SIG-M5 (cell line): Measurements from ENCODE around the gene HNRNPA0.
"Not testable (repeated sequence)": the region's sequence is repeated elsewhere in the genome, so short reads cannot be mapped to it uniquely, and the experiment has no call there.

ENCODE experiments used
- DNase-seq: peaks from one replicate; lab custom pipeline; 2025; lab: John Stamatoyannopoulos, UW

Gene HNRNPA0

DNA sequence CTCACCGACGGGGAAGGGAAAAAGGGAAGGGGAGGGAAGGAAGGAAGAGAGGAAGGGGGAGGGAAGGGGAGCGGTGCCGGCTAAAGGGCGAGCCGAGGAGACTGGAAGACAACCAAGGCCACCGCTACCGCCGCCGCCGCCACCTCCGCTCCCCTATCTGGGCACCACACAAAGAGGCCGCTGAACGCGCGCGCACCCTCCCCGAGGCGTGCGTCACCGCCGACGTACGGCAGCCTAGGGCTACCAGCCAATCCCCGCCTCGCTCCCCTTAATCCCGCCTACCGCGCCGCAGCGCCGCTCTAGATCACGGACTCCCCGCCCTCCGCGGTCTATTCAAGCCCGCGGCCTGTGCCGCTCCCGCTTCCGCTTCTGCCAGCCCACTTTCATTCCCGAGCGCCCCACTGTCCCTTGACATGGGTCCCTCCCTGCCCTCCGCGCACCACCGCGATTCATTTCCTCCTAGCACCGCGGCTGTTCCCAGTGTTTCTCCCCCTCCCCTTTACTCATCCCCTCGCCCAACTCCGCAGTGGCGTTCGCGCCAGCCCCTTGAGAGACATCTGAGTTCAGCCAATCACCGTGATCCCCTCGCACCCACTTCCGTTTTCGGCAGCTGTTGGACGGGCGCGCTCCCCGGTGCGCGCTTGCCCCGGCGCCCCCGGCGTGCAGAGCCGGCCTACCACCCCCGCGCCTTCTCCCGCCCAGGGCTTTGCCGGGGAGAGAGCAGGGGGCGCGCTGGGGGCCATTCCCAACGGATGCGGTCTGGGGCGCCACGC, at the start of gene HNRNPA0:
TSS of gene HNRNPA0 (minus strand) at position 176 of the 773 bp plus-strand sequence. CDS start 297 bp downstream, outside the sequence.
- peak; percentile 92 for DNase-seq

DNA sequence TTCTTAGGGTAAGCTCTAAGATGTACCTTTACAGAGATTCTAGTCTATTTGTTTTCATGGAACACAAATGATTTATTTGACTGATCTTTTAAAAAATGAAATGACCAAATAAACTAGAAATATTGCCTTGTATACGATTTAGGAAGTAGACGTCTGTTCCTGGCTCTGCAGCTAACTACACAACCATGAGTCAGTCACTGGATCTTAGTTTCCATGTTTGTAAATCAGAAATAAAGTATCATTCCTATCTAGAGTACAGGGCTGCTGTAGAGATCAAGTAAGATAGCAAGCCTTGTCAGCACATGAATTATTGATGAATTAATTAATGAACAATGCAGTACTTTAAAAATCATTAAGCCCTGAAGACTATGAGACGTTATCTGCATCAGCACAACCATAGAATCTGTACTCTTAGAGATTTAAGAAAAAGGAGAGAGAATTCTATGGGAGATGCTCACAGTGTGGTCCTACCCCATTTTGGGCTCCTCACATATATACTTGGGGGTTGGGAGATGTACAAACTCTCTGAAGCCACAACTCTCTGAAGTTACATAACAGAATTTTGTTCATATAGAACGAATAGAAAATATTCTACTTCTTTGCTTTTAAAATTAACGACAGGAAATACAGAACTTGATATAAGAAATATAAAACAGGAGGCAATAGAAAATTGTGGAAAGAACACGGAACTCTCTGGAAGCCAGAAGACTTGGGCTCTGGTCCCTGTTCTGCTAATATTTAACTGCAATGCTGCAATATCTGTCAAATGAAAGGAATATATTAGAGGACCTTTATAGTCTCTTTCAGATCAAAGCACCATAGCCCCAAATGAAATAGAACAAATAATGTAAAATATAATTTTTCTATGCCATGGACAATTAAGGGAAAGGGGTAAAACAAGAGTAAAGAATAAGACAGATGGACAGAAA, 48.4 kb upstream of the HNRNPA0 start:
- no peak for DNase-seq

DNA sequence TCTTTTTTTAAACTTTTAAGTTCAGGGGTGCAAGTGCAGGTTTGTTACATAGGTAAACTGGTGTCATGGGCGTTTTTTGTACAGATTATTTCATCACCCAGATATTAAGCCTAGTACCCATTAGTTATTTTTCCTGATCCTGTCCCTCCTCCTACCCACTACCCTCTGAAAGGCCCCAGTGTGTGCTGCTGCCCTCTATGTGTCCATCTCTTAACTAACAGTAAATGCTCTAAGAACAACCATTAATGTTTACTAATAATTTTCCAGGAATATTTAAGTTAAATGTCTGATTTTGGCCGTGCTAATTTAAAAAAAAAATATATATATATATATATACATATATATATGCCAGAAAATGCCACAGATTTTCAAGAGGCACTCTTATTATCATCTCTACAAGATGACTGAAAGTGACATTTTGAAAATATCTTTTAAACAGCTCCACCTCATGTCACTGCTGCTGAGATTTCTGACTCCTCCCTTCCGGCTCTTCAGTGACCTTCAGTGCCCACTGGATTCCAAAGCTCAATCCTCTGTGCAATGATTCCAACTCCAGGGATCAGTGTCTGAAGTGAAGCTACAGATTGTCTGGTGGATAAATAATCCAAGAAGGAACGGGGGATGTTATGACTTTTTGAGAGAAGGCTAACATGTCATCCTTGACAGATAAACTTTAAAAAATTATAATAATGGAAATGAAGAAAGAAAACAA, 46.7 kb upstream of the HNRNPA0 start:
- DNase-seq: no peak

DNA sequence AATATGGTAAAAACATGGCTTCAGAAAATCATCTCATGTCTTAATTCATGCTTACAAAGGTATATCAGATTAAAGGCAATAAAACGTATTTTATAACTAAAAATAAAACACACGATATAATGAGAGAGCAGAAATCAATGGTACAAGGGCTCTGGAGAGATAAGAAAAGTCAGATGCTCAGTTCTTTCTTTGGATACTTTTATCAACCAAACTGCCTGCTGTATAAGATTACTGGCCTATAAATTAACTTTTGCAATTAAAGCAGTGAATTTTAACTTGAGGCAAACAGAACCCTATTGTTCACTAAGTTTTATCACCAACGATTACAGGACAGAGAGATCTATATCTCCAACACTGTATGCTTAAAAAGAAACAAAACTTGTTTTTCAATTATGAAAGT, 42.1 kb upstream of the HNRNPA0 start:
- no peak for DNase-seq

DNA sequence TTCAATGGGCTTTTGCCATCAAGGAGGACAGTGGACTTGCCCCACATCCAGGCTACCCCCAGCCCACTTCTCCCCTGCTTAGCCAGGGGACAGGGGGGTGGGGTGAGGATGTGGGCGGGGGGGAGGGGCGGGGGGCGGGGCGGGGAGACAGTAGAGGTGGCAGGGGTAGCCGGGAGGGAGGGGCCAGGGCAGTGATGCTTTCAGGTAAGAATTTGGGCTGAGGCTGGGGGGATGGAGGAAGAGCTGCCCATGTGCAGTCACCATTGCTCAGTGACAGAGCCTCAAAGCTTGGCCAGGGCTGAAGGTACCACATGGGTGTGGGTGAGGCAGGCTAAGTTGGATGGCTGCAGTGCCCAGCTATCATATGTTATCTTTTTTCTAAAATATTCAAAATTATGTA, 40.7 kb upstream of the HNRNPA0 start:
- no peak for DNase-seq

DNA sequence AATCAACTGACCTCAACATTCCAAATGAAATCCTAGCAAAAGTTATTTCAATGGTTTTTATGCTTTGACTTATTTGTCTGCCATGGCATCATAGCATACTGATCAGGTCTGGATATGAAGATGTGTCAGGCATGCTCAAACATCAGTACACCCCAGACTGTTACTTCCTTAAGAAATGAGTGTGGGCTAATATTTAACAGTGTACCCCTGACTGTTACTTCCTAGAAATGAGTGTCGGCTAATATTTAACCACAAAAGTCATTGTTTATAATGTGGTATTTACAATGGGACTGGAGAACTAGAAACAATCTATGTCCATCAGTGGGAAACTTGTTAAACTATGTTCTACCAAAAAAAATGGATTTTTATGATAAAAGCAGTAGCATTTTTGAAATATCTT, 38.1 kb upstream of the HNRNPA0 start:
- no peak for DNase-seq

DNA sequence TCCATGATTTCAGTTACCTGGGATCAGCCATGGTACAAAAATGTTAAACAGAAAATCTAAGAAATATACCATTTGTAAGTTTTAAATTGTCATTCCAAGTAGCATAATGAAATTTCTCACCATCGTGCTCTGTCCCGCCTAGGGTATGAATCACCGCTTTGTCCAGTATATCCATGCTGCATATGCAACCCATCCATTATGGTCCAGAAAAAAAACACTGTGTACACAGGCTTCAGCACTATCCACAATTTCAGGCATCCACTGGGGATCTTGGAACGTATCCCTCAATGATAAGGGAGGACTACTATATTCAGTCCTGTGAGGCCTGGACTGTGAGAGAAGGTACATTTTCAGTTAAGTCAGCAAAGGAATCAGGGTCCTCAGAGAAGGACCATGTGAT, 37.6 kb upstream of the HNRNPA0 start:
- DNase-seq: no peak

DNA sequence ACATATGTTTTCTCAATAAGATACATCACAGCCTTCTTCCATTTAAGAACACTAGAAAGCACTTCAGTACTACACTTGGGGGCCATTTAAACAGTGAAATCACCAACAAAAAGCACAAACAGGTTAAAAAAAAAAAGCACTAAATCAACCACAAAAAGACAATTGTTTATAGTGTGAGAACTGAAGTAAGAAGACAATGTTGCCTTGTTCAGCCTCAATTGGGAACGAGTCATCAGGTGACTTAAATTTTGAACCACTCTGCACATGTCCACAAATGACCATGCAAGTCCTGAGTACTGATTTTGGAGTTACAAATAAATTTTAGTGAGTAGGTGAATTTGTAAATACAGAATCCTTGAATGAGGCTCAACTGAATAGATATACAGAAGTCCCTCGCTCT, 37.2 kb upstream of the HNRNPA0 start:
- no peak for DNase-seq

DNA sequence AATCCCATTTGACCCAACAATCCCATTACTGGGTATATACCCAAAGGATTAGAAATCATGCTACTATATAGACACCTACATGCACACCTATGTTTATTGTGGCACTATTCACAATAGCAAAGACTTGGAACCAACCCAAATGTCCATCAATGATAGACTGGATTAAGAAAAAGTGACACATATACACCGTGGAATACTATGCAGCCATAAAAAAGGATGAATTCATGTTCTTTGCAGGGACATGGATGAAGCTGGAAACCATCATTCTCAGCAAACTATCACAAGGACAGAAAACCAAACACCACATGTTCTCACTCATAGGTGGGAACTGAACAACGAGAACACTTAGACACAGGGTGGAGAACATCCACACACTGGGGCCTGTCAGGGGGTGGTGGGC, 34.4 kb upstream of the HNRNPA0 start:
- not testable (repeated sequence) for DNase-seq

DNA sequence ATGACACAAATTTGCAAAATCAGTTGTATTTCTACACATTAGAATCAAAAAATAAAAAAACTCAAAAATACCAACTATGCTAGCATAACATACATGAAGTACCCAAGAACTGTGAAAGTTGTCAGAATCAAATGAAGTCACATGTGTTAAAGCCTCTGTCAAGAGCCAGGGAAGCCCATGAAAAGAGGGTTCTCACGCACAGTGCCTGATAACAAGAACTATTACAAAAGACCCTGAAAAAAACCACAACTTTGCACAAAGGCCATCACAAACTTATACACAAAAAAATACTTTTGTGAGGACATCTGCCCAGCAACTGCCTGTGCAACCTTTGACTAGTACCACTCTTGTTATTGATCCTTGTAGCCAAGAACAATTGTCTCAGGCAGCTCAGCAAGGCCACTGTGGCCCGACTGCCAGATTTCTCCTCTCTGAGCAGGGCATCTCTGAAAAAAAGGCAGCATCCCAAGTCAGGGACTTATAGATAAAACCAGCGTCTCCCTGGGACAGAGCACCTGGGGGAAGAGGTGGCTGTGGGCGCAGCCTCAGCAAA, 28.9 kb upstream of the HNRNPA0 start:
- DNase-seq: no peak

DNA sequence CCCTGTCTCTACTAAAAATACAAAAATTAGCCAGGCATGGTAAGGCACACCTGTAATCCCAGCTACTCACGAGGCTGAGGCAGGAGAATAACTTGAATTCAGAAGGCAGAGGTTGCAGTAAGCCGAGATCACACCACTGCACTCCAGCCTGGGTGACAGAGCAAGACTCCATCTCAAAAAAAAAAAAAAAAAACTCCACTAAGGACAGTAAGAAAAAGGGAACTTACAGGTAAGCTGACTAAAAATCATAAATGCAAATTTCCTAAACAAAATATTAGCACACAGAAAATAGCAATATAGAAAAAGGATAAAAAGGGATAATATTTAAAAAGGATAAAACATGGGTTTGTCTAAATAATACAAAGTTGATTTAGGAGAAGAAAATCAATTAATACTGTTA, 27.9 kb upstream of the HNRNPA0 start:
- DNase-seq: no peak

DNA sequence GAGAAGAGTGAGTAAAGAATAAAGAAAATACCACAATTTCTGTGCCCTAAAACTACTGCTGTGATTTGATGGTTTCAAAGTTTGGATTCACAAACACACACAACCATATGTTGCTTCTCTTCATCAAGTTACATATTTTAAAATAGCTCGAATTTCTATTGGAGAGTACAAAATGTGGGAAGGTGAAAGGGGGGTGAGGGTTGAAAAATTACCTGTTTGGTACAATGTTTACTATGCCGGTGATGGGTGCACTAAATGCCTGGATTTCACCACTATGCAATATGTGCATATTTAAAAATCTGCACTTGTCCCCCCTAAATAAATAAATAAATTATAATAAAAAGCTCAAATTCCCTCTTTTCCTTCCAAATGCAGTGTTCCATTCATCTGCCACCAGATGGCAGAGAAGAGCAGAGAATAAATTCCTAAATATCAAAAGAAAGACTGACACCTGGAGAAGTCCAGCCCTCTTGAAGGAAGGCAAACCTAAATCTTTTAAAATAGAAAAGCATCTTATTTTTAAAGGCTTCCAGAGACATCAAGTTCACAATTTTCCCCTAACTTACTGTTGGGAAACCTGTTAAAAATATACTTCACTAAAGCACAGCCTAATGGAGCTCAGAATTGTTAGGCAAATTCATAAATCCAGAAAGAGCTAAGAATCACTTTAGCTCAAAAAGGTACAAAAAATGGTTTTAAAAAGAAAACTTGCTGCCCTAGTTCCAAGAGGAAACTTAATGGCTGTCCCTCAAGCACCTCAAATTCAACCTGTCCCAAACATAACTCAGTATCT, 24.8 kb upstream of the HNRNPA0 start:
- DNase-seq: no peak

DNA sequence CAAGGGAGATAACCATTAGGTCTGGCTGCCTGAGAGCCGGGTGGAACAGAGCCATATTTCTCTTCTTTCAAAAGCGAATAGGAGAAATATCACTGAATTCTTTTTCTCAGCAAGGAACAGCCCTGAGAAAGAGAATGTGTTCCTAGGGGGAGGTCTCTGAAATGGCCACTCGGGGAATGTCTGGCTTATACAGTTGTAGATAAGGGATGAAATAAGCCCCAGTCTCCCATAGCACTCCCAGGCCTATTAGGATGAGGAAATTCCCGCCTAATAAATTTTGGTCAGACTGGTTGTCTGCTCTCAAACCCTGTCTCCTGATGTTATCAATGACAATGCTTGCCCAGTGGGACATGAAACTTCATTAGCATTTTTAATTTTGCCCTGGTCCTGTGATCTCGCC, 13.8 kb upstream of the HNRNPA0 start:
- not testable (repeated sequence) for DNase-seq

DNA sequence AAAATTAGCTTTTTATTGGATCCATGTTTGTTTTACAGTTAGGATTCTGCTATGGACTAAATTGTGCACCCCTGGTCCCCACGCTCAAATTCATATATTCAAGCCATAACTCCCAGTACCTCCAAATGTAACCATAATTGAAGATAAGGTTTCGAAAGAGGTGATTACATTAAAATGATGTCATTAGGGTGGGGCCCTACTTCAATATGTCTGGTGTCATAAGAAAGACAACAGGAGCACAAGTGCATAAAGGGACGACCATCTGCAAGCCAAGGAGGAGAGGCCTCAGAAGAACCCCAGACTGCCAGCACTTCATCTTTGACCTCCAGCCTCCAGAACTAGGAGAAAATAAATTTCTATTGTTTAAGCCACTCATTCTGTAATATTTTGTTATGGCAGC, 7.4 kb upstream of the HNRNPA0 start:
- DNase-seq: no peak

DNA sequence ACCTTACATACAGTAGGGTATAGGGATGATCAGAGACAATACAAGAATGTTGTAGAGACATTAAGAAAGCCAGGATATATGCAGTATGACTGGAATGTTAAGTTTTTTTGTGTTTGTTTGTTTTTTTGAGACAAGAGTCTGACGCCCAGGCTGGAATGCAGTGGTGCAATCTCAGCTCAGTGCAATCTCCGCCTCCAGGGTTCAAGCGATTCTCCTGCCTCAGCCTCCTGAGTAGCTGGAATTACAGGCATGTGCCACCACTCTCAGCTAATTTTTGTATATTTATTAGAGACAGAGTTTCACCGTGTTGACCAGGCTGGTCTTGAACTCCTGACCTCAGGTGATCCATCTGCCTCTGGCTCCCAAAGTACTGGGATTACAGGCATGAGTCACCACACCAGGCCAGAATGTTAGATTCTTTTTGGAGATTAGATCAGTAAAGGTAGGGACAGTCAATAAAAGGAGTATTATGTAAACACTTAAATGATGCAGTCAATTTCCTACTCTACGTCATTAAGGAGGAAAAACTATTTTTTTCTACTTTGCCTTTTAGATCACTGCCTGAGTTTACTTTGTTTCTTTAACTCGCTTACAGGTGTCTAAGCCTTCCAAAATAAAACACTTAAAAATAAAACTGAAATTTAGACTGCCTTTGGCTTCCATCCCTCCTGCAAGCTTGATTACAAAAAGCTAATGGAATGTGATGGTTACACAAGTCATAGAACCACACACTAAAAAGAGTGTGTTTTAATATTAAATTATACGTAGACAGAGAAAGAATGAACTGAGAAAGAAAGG, 6.8 kb upstream of the HNRNPA0 start:
- DNase-seq: no peak

DNA sequence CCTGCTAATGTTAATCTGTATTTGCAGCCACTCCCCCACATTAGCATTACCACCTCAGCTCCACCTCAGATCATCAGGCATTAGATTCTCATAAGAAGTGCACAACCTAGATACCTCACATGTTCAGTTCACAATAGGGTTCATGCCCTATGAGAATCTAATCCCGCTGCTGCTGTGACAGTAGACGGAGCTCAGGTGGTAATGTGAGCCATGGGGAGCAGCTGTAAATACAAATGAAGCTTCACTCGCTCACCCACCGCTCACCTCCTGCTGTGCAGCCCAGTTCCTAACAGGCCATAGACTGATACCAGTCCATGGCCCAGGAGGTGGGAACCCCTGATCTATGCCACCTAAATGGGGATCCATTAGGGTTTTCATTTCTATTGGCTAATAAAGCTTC, 6.1 kb upstream of the HNRNPA0 start:
- DNase-seq: no peak

DNA sequence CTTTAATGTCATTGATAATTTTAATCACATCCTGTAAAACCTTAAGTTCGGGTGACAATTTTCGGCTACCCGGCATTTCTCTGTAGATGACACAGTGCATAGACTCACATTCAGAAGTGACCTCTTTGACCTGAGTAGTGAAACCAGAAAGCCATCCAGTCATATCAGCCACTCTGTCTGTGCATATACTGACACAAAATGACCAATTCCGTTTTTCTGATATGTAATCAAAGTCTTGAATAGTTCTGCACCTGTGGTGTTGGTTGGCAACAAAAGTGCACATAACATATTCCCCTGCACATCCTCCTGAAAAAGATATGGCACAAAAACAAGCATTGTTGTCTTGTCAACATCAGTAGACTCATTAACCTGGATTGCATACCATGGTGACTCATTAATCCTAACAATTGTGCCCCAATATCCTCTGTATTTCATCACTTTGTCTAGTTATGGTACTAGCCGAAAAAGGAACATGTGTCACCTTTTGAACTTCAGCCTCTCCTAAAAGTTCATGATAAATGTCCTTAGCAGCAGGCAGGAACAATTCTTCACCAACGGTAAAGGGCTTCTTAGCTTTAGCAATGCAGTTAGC, 4.6 kb upstream of the HNRNPA0 start:
- DNase-seq: no peak

DNA sequence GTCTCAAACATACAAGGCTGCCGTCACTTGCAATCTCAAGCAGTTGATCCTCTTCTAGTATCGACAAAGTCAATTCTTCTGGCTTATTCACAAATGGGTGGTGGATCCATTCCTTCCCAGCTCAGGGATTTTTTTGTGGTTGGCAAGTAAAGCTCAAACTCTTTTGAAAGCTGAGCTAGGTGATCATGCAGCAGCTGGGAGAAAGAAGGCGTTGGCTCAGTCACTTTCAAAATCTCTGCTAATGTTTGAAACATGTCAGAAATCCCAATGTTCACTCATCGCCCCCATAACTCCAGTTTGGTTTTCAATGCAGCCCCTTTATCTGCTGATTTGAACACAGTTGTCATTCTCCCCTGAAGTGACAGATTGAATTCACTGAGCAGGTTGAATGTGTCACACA, 4.0 kb upstream of the HNRNPA0 start:
- no peak for DNase-seq

DNA sequence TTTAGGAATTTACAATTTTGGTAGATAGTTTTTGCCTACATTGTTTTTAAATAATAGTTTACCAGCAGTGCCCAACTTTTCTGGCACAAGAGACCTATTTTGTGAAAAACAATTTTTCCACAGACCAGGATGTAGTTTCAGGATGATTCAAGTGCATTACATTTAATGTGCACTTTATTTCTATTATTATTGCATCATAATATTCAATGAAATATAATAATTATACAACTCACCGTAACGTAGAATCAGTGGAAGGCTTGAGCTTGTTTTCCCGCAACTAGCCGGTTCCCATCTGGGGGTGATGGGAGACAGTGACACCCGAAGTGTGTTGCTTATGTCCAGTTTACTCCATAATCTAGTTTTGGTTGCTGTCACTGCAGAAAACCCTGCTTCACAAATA, 3.5 kb upstream of the HNRNPA0 start:
- DNase-seq: no peak
